ENCODE results near the gene DCP1A.

The DCP1A gene

DNA sequence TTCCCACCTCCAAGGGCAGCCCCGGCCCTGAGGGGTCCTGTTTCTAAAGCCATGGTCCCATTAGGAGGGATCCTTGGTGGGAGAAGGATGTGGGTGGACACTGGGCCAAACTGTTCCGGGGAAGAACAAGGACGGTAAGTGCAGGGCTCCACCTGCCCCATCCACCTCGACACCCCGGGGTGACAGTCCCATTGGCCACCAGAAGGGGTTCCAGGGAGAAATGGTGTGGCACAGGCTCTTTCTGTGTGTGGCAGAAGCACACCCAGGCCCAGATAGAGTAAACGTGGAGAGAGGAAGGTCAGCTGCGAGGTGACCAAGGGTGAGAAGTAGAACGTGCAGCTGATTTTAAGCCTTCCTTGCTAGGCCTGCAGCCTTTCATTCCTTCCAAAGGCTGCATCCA lies 103.6 kb downstream of the DCP1A start:
- no peak for DNase-seq (ENCODE audit: low read depth)

DNA sequence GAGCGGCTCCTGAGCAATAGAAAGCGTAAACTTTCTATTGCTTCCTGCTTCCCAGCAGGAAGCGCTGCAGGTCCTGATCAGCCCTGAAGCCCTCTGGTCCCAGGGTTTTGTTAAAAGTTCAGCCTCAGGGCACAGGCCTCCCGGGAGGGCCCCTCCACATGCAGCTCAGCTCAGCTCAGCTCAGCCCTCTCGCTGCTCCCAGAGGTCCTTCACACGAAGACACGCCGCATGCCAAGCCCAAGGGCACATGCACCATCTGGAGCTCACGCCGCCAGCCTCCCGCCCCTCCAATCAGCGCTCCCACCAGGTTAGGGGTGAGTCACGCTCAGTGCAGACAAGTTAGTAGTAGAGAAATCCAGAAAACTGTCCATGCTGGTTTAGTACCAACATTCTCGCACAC lies 104.2 kb downstream of the DCP1A start:
- DNase-seq (ENCODE audit: low read depth): no peak

DNA sequence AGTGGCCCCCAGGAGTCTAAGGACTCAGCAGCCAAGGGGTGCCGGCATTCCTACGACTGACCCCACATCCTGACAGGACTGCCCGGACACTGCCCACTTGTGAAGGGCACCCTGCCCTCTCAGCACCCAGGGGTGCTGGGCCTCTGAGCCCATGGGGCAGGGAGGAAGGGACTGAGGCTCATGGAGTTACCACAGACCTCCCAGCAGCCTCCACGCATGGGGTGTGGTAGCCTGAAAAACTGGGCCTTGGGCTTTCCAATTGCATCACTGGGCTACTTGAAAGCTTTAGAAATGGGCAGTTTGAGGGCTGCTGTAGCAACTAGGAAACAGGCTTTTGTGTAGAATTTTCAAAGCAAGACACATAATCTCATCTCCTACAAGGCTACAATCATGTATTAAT lies 104.7 kb downstream of the DCP1A start:
- DNase-seq (ENCODE audit: low read depth): no peak

DNA sequence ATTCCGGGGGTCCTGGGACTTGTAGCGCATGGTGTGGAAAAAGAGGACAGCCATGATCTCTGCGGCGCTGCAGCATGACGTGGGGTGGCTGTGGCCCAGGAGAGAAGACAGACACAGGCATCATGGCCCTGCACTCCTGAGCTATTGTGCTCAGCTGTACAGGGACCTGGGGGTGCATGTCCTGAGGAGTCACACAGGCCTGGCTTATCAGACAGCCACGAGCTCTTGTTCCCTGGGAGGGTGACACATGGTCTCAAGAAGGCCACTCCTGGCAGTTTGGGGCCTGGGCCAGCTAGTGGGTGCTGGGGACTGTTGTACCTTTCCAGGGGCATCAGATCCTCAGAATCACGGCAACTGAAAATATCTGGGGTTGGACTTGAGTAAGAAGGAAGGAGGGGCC lies 105.2 kb downstream of the DCP1A start:
- no peak for DNase-seq (ENCODE audit: low read depth)

DNA sequence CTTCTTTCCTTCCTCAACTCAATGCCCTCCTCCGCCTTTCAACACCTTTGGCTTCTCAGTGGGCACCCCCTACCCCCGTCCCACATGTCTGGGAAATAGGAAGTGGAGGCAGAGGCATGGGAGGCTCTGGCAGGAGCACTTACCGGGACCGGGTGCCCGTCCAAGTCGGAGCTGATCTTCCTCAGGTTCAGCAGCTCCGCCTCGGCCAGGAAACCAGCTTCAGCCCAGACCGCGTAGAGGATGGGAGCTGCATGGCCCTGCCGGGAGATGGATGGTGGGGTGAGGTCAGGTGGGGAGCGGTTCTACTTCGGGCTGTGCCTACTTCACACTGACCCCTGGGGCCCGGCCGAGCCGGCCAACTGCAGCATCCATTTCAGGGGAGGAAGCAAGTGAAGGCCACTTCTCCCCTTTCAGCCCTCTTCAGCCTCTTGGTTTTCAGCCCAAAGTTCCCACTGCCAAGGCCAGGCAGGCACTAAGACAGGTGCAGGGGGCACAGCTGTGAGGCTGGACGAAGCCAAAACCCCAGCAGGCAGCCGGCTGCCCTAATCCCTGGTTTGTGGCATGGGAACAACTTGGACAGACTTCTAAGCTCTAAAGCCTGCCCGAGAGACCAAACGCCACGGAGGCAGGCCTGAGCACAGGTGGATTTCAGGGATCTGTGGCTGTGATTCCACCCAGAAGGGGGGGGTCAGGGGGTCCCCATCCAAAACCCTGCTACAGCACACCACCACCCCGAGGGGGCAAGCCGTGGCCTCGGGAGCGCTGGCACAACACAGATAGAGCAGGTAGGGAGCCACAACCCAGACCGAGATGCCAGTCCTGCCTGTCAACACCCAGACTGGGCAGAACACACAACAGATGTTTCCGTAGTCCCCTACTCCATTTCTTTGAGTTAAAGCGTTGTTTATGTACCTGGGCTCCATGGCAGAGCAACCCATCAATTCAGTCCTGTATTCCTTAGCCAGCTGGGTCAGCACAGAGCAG lies 106.1 kb downstream of the DCP1A start:
- DNase-seq (ENCODE audit: low read depth): no peak

DNA sequence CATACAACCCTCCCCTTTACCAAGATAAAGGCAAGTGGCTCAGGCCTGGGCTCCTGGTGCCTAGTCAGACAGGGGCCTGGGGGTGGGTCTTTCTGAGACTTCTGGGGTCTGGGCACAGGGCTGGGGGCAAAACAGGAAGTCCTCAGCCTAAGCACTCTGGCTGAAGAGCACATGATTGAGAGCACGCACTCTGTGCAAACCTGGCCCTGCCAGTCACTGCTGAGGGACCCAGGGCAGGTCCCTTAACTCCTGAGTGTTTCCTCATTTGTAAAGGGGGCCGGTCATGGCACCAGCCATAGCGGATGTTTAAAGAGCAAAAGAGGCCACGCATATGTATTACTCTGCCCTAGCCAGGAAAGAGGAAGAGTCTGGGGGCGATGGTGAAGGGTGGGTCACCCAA lies 107.5 kb downstream of the DCP1A start:
- no peak for DNase-seq (ENCODE audit: low read depth)

DNA sequence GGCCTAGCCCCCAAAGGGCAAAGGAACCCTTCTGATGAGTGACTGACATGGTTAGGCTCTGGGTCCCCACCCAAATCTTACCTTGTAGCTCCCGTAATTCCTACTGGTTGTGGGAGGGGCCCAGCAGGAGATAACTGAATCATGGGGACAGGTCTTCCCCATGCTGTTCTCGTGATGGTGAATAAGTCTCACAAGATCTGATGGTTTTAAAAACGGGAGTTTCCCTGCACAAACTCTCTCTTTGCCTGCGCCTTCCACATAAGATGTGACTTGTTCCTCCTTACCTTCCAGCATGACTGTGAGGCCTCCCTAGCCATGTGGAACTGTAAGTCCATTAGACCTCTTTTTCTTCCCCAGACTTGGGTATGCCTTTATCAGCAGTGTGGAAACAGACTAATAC lies 108.5 kb downstream of the DCP1A start:
- DNase-seq (ENCODE audit: low read depth): no peak

DNA sequence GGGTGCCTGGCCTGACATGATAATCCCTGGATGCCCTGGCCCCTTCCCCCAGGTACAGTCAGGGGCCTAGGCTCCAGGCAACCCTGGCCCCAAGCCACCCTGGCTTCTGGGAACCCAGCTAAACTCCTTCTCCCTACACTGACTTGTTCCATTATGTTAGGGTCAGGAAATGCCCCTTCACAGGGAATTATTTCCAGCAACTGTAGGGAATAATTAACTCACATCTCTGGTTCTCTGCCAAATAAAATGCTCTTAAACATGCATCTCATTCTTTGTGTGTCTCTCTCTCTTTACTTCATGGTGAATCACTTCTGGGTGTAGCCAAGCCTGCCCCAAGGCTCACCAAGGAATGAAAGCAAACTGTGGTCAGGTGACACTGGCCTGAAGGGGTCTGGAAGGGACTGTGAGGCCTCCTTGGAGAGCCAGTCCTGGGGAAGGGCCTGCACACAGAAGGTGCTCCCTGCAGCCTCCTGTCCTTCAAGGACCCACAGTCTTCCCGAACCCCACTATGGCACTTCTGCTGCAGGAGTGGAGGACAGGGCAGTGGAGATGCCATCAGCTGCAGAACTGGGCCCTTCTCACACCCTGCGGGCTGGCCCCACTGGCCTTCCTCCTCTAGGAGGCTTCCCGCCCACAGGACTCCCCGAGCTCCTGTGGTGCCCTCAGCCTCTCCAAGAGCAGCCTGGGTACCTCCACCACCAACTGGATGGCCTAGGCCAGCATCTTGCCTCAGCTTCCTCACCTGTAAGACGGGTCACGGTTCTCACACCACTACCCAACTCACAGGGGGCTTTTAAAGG lies 109.1 kb downstream of the DCP1A start:
- no peak for DNase-seq (ENCODE audit: low read depth)

DNA sequence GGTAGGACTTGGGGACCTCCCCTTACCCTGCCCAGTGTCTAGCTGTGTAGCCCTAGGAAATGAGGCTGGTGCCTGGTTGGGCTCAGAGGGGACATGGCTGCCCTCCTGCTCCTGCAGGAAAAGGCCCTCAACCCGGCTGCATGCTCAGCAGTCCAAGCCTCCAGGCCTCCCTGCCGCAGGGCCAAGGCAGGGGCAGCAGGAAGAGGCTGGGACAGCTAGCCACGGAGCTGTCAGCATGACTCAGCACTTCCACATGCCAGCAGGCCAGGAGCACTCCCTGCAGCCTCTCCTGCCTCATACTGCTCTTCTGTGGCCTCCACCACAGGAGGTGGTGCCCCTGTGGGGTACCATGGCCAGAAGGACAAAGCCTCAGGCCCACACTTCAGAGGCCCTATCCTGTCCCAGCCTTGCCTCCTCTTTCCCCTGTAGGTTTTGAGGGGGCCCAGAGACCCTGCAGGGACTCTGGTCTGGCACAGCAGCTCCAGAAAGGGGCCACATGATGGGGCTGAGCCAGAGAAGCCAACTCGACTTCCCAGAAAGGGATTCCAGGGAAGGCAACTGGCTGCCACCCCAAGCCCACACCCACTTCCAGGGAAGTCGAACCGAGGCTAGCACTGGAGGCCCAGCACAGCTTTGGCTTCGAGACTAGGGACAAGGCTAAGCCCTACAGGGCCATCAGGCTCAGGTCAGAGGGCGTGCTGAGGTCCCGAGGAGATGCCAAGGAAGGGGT lies 111.1 kb downstream of the DCP1A start:
- no peak for DNase-seq (ENCODE audit: low read depth)

DNA sequence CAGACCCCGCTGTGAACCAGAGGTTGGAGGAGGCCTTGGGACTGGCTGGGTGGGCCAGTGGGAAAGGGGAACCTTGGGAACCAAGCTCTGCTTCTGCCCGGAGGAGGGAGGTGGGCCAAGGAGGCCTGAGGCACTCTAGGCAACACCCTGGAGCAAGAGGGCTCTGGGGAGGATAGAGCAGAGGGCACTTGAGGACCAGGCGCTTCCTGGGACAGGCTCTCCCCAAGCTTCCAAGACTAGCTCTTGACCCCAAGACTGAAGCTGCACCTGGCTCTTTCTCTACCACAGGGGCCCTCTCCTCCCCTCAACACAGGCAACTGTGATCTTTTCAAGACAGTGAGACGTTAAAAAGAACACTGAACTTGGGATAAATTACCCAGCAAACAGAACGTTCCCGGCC lies 111.8 kb downstream of the DCP1A start:
- DNase-seq (ENCODE audit: low read depth): no peak

DNA sequence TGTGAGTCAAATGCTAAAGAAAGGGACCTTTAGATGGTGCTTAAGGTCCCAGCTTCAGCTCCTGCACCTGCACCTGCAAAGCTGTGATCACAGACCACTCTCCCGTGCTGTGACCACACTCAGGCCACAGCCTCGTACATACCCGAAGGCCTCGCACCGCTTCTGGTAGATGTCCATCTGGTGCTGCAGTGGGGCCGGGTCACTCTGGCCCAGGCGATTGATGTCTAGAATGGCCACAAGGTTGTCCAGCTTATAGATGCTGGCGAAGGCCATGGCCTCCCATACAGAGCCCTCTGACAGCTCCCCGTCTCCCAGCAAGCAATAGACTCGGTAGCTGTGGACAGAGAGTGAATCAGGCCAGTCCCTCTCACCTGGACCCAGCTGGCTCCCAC lies 112.5 kb downstream of the DCP1A start:
- DNase-seq (ENCODE audit: low read depth): no peak

DNA sequence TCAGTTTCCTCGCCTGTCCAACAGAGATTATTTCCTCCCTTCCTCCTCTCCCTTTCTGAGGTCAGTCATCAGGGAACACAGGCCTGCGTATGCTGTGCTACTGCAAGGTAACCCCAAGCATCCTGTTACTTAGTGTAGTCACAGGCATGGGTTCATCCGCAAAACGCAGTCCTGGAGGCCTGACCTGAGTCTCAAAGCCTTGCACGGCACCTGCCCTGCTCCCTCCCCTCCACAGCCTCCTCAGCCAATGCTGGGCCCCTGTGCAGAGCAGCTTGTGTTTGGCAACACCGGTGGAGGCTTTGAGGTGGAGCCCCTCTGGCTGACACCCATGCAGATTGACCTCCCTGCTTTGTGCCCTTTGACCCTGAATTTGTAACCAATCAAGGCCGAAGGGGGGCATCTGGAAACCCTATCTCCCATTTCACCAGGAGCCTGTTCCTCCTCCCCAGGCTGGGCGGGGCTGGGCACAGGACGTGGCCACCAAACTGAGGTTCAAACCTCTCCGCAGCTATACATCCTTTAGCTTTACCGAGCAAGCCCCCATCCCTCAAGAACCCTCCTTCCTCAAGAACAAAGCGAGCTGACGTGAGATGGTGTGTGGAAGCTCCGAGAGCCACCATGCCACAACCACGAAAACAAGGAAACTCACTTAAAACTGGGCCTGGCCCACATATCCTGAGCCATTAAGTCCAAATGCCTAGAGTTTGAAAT lies 113.1 kb downstream of the DCP1A start:
- no peak for DNase-seq (ENCODE audit: low read depth)
